Measurements from ENCODE around the gene ABHD1.

ABHD1 gene

DNA sequence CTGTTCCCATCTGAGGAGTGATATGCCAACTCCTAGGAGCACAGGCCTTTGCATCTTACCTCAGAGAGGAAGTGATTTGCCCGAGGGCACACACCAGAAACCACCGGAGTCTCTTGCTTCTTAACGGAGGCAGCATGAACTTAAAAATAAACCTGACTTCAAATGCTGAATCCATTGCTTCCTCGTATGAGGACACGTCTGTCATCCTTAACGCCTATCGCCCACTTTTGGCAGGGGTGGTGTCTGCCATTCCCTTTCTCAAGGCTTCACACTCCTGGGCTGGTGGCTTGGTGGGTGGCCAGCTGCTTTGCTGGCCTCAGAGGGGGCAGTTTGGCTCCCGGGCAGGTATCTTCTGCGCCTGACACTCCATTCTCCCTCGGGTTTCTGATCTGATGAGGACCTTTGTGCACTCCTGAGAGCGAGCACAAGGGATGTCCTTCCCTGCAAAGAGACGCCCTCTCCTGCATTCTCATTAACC, 11.9 kb downstream of the ABHD1 start:
- no peak for DNase-seq (ENCODE audit: low read depth)

DNA sequence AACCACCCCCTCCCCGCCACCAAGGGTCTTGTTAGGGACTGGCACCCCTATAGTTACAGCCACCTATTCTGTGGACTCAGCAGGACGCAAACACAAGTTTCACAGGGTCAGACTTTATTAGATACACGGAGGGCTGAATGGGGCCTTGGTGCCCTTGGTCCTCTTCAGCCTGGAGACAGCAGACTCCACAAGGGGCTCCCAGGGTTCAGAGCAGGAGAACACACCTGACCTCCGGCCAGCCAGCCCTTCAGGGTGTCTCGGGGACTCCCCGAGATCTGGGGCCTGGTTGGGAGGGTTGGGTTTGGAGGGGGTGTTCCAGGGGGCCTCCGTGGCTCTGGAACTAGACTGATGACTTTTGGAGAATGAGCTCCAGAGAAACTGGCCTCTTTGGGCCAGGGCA, 13.1 kb downstream of the ABHD1 start:
- DNase-seq (ENCODE audit: low read depth) = no peak

DNA sequence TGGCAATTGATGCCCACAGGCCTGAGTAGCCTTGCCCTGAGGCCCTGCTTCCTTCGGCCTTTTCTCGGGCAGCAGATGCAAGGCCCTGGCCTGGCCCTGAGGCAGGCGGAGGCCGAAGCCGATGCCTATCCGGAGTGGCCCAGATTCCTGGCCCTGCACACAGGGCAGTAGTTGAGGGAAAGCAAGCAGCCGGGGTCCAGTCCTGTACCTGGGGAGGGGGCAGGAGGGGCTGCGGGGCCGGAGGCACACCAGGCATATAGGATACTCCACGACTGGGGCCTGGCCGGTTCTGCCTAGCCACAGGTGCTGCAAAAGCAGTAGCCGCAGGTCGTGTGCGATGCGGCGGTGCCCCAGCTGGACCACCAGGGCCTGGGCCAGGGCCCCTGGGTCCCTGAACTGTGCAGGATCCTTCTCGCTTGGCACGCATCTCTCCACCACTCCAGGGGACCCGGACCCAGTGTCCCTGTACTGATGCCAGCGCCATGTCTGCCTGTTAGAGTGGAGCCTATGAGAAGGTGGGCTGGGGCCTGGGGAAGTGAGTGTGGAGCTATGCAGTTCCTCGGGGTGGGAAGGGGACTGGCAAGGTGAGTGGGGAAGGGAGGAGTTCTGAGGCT, 13.8 kb downstream of the ABHD1 start:
- no peak for DNase-seq (ENCODE audit: low read depth)

DNA sequence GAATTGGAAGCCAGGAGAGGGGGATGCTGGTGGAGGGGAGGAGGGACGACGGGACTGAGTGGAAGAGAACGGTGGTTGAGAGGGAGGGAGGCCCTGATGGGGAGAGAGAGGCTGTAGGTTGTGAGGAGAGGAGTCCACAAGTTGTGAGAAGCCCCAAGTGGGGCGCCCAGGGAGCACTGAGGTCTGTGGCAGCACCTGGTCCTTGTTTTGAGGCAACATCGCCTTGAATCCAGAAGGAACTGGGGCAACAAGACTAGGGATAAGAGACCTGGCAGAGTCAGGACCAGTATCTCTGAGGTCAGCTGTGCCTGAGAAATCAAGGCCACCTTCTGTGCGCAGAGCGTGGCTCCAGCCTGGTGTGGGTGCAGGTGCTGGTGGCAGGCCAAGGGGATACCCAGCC, 14.5 kb downstream of the ABHD1 start:
- no peak for DNase-seq (ENCODE audit: low read depth)

DNA sequence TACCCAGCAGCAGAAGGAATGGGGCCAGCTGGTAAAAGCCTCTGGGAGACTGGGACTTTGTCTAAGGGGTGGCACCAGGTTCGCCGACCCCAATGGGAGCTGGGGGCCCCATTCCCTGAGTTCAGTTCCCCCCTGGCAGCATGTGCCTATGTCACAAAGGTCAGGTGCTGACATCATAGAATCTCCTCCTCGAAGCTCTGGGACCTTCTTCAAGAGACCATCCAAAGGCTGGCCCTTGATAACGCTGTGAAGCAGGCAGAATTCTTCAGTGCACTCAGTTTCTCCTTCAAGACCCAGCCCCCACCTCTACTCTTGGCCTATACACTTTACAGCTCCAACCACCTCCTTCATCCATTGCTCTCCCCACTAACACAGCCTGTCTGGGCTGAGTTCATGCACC, 15.7 kb downstream of the ABHD1 start, which contains the start of gene PRR30:
PRR30 (minus strand) TSS at position 101 of the 400 bp plus-strand sequence. CDS start 1,081 bp downstream, outside the sequence.
- no peak for DNase-seq (ENCODE audit: low read depth)

DNA sequence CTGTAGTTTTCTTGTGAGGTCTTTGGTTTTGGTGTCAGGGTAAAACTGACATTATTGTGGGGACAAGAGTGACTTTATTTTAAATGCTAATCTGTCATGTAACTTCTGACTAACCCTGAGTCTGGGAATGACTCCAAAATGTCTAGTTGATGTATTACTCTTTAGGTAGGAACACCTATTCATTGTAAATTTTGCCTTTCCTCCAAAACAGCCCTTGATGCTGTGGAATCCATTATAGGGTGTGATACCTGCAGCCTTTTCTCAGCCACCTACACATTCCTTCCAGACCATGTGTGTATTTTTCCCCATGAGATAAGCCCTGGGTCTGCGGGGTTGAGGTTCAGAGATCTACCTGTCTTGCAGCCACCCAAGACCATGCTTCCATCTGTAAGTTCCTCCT, 19.7 kb downstream of the ABHD1 start:
- no peak for DNase-seq (ENCODE audit: low read depth)

DNA sequence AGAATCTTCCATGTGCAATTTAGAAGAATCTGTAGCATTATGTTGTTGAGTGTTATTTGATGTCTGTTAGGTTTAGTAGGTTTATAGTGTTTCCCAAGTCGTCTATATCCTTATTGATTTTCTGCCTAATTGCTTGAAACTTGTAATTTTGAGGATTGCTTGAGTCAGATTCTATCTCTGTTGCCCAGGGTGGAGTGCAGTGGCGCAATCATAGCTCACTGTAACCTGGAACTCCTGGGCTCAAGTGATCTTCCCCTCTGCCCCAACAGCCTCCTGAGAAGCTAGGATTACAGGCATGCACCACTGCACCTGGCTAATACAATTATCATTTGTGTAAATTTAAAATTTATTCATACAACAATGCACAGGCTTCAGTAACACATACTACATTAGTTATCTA, 22.1 kb downstream of the ABHD1 start:
- DNase-seq (ENCODE audit: low read depth) = no peak

DNA sequence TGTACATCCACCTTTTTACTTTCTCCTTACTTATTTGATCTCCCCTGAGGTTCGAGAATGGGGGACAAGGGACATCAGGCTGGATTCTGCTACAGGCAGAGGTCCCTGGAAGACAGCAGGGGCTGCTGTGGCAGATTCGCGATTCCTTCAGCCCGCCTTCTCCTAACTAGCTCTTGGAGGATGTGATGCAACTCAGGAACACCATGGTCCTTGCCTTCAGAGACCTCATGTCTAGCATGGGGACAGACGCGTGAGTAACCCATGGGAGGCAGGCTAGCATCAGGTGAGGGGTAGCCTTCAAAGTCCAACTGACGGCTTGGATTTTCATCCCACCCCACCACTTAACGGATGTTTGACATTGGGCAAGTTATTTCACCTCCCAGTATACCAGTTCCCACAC, 24.3 kb downstream of the ABHD1 start:
- DNase-seq (ENCODE audit: low read depth) = no peak

DNA sequence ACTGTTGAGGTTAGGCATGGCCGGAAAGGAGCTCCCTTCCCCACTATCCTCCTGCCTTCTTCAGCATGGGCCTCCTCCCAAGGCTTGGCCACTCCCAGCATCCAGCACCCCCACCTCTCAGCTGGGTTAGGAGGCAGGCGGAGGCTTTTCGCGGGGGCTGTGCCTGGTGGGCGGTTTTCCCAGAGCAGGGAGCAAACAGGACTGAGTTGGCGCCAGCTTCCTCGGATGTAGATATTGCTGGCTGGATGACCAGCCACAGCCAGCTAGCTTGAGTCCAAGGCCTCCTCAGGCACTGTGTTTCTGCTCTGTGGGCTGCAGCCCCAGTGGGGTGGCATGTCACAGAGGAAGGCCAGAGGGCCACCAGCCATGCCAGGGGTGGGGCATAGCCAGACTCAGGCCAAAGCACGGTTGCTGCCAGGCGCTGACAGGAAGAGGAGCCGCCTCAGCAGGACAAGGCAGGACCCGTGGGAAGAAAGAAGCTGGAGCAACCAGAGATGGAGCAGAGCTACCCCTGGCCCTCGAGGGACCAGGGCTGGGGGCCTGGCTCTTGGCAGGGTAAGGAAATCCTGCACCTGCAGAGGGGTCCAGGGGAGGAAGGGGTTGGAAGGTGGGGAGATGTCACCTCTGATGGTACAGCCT, 25.3 kb downstream of the ABHD1 start, which contains the start of gene TCF23:
TCF23 (plus strand) TSS at position 204 of the 639 bp plus-strand sequence; CDS start at position 334, 130 bp downstream.
- DNase-seq (ENCODE audit: low read depth) = no peak

DNA sequence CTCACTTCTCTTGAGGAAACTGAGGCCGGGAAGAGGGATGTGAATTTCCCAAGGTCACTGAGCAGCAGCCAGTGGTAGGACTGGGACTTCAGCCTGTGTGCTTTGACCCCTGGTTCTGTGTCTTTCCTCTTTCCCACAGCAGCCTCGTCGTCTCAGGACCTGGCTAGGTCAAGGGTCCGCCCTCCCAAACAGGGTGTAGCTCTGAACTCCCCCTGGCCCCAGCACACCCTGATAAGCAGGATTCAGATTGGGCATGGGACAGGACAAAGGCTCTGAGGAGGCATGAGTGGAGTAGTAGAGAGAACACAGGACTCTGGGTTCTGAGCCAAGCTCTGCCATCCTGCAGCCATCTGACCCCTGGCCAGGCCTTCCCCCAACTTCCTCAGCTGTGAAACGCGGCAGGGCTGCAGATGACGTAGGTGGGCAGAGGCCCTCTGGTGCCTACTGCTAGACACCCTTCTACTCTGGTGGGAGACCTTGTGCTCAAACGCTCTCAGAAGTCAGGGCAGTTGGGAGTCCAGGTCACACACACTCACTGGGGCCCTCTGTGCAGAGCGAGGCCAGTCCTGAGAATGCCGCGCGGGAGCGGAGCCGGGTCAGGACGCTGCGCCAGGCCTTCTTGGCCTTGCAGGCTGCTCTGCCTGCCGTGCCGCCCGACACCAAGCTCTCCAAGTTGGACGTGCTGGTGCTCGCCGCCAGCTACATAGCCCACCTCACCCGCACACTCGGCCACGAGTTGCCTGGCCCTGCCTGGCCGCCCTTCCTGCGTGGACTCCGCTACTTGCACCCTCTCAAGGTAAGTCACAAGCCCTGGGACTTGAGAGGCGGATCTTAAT, 26.2 kb downstream of the ABHD1 start:
- no peak for DNase-seq (ENCODE audit: low read depth)

DNA sequence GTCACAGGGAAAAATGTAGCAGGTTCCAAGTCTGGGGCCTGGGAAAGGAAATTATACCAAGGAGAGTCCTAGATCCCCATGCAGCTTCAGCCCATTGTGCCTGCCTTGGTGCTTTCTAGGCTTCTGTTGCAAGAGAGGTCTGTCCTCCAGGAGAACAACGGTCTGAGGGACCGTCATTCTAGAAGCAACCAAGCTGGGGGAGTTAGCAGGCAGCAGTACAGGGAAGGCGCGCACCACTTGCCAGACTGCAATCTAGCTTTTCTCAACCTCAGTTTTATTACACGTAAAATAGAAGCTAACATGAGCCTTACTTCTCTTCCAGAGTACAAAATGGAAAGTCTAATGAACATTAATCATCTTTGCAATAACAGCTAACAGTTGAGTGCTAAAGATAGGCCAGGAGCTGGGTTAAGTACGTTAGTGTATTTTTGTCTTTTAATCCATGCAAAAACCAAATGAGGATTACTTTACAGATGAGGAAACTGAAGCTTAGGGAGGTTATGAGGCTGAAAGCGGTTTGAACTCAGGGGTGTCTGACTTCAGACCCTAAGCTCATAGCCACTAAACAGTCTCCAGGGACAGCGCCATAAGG, 27.1 kb downstream of the ABHD1 start:
- no peak for DNase-seq (ENCODE audit: low read depth)

DNA sequence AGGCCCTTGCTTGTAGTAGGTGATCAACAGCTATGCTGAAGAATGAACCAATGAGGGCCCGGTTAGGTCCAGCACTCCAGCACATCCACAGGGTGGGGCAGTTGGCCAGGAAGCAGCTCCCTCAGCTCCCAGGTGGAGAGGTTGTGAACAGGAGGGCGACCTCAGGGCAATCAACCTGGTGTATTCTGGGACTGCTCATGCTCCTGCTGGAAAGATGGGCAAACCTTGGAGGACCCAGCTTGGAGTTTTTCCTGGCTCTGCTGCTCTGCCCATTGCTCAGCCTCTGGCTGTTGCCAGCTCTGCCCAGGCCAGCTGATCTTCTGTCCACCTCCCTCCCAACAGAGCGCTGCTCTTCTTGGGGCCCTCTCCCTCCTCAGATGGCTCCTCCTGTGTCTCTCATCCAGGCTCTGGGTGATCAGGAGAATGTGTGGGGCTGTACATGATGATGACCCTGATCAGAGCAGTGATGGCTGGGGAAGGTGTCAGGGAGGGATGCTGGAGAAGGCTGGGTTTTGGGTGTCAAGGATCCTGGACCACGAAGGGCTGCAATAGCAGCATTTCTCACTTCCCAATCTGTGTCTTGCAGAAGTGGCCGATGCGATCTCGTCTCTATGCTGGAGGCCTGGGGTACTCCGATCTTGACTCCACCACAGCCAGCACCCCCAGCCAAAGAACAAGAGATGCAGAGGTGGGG, 28.6 kb downstream of the ABHD1 start:
- no peak for DNase-seq (ENCODE audit: low read depth)

DNA sequence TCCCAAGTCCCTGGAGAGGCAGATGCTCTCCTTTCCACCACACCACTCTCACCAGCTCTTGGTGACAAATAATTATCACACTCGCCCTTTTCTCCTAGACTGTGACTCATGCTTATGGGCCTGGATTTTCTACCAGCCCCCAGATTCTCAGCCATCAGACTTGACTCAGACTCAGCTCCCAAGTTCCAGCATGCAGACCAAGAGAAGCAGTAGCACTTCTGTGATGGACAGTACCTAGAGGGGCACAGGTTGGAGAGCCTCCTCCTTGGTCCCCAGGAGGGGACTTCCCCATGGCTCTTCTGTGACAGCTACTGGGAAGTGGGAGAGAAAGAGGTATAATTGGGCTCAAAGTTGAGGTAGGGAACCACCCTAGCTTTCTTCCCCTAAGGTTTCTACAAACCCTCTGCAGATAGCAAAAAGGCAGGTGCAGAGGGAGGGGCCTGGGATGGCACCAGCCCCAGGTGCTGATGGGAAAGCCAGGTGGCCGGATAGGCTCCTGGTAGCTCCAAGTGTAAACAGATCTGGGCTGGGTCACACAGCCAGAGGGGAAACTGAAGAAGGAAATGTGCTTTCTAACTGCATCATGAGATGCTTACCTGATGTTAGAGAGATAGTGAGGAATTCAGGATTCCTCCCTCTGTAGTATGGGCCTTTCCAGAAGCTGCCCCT, 29.3 kb downstream of the ABHD1 start:
- DNase-seq (ENCODE audit: low read depth) = no peak

DNA sequence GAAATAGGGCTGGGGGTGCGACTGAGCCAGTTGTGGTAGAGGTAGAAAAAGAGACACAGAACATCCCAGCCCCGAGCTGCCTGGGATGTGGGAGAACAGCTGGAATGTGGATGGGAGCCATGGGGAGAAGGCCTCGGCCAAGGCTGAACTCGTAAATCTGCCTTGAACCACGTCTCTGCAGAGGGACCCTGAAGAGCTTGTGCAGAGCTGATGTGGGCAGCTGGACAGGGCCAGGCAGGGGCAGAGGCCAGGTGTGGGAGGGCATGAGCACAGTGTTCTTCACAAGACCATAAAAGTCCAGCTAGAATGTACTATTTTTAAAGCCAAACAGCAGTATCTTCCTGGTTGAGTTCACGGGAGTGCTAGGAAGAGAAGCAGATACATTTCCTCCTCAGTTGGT, 30.9 kb downstream of the ABHD1 start:
- DNase-seq (ENCODE audit: low read depth) = no peak

DNA sequence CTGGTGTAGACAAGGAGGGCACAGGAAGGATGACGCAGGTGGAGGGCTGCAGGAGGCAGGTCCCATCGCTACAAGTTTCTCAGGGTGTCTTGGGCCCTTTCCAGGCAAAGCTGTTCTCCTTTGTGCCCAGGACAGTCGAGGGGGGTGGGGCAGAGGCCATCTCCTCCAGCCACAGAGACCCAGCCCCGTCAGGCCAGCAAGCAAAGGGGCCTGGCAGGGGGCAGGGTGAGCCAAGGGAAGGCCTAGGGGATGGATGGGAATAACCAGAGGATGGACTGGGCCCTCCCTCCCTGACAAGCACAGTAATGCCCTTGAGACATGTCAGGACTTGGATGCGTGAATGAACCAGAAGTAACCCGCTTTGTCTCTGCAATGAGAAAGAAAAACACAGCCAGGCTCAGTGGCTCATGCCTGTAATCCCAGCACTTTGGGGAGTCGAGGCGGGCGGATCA, 31.5 kb downstream of the ABHD1 start:
- DNase-seq (ENCODE audit: low read depth) = no peak

DNA sequence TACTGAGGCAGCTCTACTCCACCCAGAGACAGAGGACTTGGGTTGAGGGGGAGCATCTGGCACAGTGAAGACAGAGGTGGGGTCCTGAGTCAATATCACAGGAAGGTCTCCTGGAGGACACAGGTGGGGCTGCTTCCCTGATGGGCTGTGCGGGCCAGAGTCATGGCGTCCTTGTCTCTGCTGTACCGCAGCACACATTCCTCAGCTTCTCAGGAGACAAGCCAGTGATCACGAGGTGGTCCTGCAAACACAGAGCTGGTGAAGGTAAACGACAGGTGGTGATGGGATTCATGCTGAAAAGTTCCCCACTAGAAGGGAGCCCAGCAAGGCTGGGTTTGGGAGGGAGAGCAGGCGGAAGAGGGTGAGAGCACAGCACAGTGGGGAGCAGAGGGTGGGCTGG, 34.9 kb downstream of the ABHD1 start:
- DNase-seq (ENCODE audit: low read depth) = no peak

DNA sequence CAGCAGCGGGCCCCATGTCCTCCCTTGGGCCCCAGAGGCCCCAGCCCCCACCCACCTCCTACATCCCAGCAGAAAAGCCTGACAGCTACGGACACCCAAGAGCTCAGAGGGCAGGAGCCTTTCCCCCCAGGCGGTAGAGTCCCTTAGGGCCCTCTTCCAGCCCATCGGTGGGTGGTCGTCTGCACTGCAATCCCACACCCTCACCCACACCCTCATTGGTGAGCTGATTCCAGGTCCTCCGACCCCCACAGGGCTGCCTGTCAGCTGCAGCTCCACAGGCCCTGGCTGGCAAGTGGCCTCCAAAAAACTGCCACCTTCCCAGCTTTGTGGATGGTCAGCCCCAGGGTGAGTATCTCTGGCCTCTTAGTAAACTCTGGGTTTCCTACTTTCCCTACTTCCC, 35.7 kb downstream of the ABHD1 start:
- DNase-seq (ENCODE audit: low read depth) = no peak

DNA sequence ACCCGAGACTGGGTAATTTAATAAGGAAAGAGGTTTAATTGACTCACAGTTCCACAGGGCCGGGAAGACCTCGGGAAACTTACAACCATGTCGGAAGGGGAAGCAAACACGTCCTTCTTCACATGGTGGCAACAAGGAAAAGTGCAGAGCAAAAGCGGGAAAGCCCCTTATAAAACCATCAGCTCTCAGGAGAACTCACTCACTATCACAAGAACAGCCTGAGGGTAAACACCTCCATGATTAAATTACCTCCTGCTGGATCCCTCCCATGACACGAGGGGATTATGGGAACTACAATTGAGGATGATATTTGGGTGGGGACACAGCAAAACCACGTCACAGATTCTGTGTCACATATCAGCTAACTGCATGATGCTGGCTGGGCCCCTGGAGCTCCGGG, 36.6 kb downstream of the ABHD1 start:
- no peak for DNase-seq (ENCODE audit: low read depth)

DNA sequence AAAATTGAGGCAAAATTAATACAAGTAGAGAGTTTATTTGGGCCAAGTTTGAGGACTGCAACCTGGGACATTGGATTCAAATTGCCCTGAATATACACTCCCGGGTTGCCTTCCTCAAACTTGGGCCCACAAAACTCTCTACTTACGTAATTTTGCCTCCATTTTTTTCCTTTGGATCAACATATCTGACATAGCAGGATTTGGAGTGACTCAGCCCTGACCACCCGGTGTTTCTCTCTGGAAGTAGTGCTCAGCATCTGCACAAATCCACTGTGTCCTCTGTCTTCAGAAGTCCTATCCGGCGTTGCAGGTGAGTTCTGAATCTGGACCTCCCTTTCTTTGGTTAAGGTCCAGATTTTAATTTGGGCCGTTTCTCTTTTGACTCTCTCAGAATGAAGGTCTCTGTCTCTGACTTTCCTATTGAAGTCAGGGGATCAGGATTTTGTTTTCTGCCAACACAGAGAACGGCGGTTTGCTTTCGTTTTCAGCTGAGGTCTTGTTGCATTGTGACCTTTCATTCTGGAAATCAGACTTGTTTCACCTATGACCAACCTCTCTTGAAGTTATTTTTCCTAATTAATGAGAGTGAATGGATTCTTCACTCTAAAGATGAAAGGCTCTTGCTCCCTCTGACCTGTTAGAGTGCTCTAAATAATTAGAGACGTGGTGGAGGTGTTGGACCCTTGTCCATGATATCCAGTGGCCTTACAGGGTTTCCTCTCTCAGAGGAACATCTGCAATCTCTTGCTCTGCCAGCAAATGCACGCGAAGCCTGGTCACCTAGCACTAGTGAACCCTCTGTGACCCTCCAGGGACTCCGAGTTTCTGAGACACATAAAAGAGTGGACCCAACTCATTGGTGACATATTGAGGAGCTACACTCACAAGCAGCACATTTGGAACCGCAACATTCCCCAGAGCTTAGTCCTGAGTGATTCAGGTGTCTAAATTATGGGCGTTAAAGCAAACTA, 38.8 kb downstream of the ABHD1 start:
- no peak for DNase-seq (ENCODE audit: low read depth)
